Body of pancreas (tissue), 4 donors: ENCODE results near the gene LIPH.

Source experiments
- POLR2A ChIP-seq, 3 donors: fragments of 450-650 bp; IDR thresholded peaks; one replicate each; pipeline ENCODE4 v1.6.1; 2016; ENCODE audit warnings: antibody characterized with exemption in 3 of 3, mild to moderate bottlenecking in 2 of 3
- TF ChIP-seq, protein P1 (sequence below), 7 experiments: fragments of 450-650 bp in 4 of 7; fragments of 200-600 bp in 3 of 7; sonication (generic) in 3 of 7; IDR thresholded peaks; one replicate each; pipeline ENCODE4 v1.5.1; 2016 to 2019; ENCODE audit warnings: antibody characterized with exemption in 7 of 7

- TF ChIP-seq, protein P1, sequence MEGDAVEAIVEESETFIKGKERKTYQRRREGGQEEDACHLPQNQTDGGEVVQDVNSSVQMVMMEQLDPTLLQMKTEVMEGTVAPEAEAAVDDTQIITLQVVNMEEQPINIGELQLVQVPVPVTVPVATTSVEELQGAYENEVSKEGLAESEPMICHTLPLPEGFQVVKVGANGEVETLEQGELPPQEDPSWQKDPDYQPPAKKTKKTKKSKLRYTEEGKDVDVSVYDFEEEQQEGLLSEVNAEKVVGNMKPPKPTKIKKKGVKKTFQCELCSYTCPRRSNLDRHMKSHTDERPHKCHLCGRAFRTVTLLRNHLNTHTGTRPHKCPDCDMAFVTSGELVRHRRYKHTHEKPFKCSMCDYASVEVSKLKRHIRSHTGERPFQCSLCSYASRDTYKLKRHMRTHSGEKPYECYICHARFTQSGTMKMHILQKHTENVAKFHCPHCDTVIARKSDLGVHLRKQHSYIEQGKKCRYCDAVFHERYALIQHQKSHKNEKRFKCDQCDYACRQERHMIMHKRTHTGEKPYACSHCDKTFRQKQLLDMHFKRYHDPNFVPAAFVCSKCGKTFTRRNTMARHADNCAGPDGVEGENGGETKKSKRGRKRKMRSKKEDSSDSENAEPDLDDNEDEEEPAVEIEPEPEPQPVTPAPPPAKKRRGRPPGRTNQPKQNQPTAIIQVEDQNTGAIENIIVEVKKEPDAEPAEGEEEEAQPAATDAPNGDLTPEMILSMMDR (IDR thresholded peaks at IDR 0.05) = no peak
- TF ChIP-seq POLR2A (IDR thresholded peaks at IDR 0.05) = no peak
These were observed 95.0 kb downstream of the LIPH start for GRCh38 chr3:185457376-185457775.
